Measurements from ENCODE around the gene TCEA2.

GRCh38 chr20:64077876-64078551, 15.0 kb downstream of the TCEA2 start:
- TF ChIP-seq POLR2A (IDR thresholded peaks at IDR 0.05) (no peak), EP300 (IDR thresholded peaks at IDR 0.05) (no peak), CTCF (IDR thresholded peaks at IDR 0.05) (no peak)

Measured in sigmoid colon (tissue), 4 donors.